ENCODE data around the gene AHCYL2. TPM values are rescaled to one million over a fixed set of nuclear protein-coding genes. Genes with fewer than 3 reads are reported as not detected.

The AHCYL2 gene
- total RNA-seq, 1 experiment from 2014 or later: 25.6 TPM

GRCh38 chr7:129348023-129348740, 123.4 kb downstream of the AHCYL2 start:
- ATAC-seq (no peak), DNase-seq (ENCODE audit: low spot score) (no peak)
- Mint-ChIP-seq H3K27me3 (ENCODE audit: low read depth) (no peaks in the 10 kb centered on the region), H3K4me3 (no peak overlapping the region), H3K36me3 (no peaks in the 10 kb centered on the region), H3K27ac (no peak overlapping the region), H3K9me3 (no peaks in the 10 kb centered on the region), H3K4me1 (peaks cover 2% of the 10 kb centered on the region)
- ChIA-PET CTCF (interaction anchor here (0.9 to 1.6 kb wide), 2 partner anchors 20 to 130 kb away, joined by 3 to 4 read pairs; no protein-coding TSS in a partner anchor), POLR2A (no interaction called here)
- no peak for TF ChIP-seq FOXP4 (CRISPR knock-in tag; IDR thresholded peaks at IDR 0.05)
- TF ChIP-seq NR3C1 (CRISPR knock-in tag; conservative IDR thresholded peaks at IDR 0.05; ENCODE audit: low read depth): no peak
- no peak for TF ChIP-seq E2F5 (CRISPR knock-in tag; IDR thresholded peaks at IDR 0.05)
- TF ChIP-seq ZNF317 (CRISPR knock-in tag; IDR thresholded peaks at IDR 0.05; ENCODE audit: borderline replicate concordance, low read depth): no peak
- no peak for TF ChIP-seq SP1 (CRISPR knock-in tag; conservative IDR thresholded peaks at IDR 0.05)
- TF ChIP-seq ATF1 (CRISPR knock-in tag; IDR thresholded peaks at IDR 0.05): no peak
- no peak for TF ChIP-seq SOX15 (CRISPR knock-in tag; IDR thresholded peaks at IDR 0.05)
- TF ChIP-seq ZNF396 (CRISPR knock-in tag; IDR thresholded peaks at IDR 0.05; ENCODE audit: borderline replicate concordance): no peak
- TF ChIP-seq ZBTB43 (CRISPR knock-in tag; IDR thresholded peaks at IDR 0.05): no peak
- no peak for TF ChIP-seq HMGA2 (CRISPR knock-in tag; IDR thresholded peaks at IDR 0.05)

- Mint-ChIP-seq H3K27ac (no peak overlapping the region), H3K9me3 (no peaks in the 10 kb centered on the region), H3K4me1 (peaks cover 2% of the 10 kb centered on the region; the same call in 1 of the 2 replicates), H3K36me3 (no peaks in the 10 kb centered on the region), H3K4me3 (no peak overlapping the region), H3K27me3 (ENCODE audit: low read depth) (no peaks in the 10 kb centered on the region)
- ATAC-seq (no peak), DNase-seq (ENCODE audit: low spot score) (no peak)
- ChIA-PET CTCF (interaction anchor here (2.7 kb wide), 1 partner anchor 17 kb away, joined by 10 read pairs; no protein-coding TSS in a partner anchor), POLR2A (no interaction called here)
- TF ChIP-seq PRRX2 (CRISPR knock-in tag; IDR thresholded peaks at IDR 0.05) (no peak), MYBL2 (CRISPR knock-in tag; IDR thresholded peaks at IDR 0.05) (no peak), AFF4 (CRISPR knock-in tag; IDR thresholded peaks at IDR 0.05; ENCODE audit: borderline replicate concordance) (no peak), E2F4 (CRISPR knock-in tag; IDR thresholded peaks at IDR 0.05; ENCODE audit: borderline replicate concordance, low read depth) (no peak), HMGA2 (CRISPR knock-in tag; IDR thresholded peaks at IDR 0.05) (no peak), ZNF425 (CRISPR knock-in tag; conservative IDR thresholded peaks at IDR 0.05) (no peak), CREB1 (CRISPR knock-in tag; IDR thresholded peaks at IDR 0.05) (no peak), GABPB1 (CRISPR knock-in tag; IDR thresholded peaks at IDR 0.05) (no peak), ZNF138 (CRISPR knock-in tag; conservative IDR thresholded peaks at IDR 0.05) (no peak), ZBTB43 (CRISPR knock-in tag; IDR thresholded peaks at IDR 0.05) (no peak), ESRRA (CRISPR knock-in tag; IDR thresholded peaks at IDR 0.05; ENCODE audit: borderline replicate concordance) (no peak), ZNF396 (CRISPR knock-in tag; IDR thresholded peaks at IDR 0.05; ENCODE audit: borderline replicate concordance) (no peak), ZMAT4 (CRISPR knock-in tag; IDR thresholded peaks at IDR 0.05) (no peak)
Observed at GRCh38 chr7:129351320-129351719, 126.5 kb downstream of the AHCYL2 start.
